GM21576 (cell line): ENCODE results near the gene FOXN3.
"Not testable (repeated sequence)": the region's sequence is repeated elsewhere in the genome, so short reads cannot be mapped to it uniquely, and the experiment has no call there.

Experiments
- ATAC-seq: cut with Tn5 transposase; IDR thresholded peaks from one replicate; pipeline ENCODE4 v1.9.1; 2021; ENCODE audit warnings: mild to moderate bottlenecking, moderate library complexity; ENCODE audit not compliant: unreplicated experiment

Gene FOXN3

DNA sequence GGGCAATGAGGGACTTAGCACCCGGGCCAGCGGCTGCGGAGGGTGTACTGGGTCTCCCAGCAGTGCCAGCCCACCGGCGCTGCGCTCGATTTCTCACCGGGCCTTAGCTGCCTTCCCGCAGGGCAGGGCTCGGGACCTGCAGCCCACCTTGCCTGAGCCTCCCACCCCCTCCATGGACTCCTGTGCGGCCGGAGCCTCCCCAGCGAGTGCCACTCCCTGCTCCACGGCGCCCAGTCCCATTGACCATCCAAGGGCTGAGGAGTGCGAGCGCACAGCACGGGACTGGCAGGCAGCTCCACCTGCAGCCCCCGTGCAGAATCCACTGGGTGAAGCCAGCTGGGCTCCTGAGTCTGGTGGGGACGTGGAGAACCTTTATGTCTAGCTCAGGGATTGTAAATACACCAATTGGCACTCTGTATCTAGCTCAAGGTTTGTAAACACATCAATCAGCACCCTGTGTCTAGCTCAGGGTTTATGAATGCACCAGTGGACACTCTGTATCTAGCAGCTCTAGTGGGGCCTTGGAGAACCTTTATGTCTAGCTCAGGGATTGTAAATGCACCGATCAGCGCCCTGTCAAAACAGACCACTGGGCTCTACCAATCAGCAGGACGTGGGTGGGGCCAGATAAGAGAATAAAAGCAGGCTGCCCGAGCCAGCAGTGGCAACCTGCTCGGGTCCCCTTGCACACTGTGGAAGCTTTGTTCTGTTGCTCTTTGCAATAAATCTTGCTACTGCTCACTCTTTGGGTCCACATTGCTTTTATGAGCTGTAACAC lies 305.1 kb downstream of the FOXN3 start:
- ATAC-seq: not testable (repeated sequence)

DNA sequence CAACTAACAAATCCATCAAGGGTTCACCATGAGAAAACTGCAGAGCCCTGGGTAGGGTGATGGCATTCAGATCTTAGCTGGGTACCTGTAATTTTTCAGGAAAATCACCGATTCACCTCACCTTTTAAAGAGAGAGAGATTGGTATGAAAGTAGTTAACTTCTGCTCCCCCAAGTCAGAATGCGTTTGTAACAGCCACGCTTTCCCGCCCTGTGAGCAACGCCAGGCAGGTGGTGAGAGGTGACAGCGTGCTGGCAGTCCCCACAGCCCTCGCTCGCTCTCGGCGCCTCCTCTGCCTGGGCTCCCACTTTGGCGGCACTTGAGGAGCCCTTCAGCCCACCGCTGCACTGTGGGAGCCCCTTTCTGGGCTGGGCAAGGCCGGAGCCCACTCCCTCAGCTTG lies 305.8 kb downstream of the FOXN3 start:
- ATAC-seq: not testable (repeated sequence)

DNA sequence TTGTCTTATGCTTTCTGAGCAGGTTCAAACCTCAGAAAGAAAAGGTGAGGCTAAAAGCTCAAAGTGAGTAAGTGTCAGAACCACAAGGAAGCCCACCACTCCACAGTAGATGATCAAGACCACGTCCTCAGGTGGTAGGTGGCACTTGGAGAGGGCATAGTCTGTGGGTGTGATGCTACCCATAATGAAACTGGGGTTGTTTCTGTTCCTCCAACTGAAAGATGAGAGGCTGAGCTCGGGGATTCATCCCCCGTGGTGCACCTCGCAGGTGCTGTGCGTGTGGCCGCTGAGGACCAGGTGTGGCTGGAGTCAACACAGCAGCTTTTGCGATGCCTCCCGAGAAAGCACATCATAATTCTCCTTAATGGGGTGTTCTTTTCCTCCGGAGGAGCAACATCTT lies 306.9 kb downstream of the FOXN3 start:
- ATAC-seq: no peak

DNA sequence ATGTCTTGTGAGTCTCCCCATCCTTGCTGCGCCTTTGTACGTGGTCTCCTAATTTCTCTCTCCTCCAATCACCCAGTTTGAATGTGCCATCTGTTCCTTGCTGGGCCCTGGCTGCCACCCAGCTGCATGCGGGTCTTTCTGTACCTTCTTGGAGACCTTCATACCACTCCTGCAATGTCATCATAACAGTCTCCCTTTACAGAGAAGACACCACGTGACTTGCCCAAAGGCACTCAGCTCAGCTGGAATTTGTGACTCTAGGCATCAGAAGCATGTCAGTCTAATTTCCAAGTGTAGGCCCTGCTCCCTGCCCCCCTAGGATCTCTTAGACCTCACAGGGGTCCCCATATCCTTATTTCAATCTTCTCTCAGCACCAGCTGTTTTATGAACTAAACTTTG lies 308.4 kb downstream of the FOXN3 start:
- no peak for ATAC-seq

DNA sequence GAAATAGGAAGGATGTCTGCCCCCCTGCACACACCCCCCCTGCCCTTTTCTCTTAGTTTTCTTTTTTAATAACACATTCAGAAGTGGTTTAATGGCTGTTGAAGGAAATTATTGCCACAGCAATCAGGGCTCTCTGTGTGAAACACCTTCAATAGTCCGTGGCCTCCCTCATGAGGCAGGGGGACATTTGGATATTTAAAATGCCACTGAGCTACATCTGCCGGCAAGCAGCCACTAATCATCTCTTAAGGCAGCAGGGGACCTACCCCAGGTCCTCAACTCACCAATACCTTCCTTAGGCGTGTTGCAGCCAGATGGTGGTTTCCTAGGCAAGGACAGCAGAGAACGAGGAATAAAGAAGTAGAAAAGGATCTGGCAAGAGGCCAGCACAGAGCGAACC lies 309.4 kb downstream of the FOXN3 start:
- no peak for ATAC-seq
